Measurements from ENCODE around the gene SLC33A1. TPM values are rescaled to one million over a fixed set of nuclear protein-coding genes. Genes with fewer than 3 reads are reported as not detected.

SLC33A1 gene
- total and polyA plus RNA-seq, 2 of the 13 experiments (the other 11 are each of a cell fraction or from before 2014, with no cell fraction given), result 20.0 to 32.1 TPM

DNA sequence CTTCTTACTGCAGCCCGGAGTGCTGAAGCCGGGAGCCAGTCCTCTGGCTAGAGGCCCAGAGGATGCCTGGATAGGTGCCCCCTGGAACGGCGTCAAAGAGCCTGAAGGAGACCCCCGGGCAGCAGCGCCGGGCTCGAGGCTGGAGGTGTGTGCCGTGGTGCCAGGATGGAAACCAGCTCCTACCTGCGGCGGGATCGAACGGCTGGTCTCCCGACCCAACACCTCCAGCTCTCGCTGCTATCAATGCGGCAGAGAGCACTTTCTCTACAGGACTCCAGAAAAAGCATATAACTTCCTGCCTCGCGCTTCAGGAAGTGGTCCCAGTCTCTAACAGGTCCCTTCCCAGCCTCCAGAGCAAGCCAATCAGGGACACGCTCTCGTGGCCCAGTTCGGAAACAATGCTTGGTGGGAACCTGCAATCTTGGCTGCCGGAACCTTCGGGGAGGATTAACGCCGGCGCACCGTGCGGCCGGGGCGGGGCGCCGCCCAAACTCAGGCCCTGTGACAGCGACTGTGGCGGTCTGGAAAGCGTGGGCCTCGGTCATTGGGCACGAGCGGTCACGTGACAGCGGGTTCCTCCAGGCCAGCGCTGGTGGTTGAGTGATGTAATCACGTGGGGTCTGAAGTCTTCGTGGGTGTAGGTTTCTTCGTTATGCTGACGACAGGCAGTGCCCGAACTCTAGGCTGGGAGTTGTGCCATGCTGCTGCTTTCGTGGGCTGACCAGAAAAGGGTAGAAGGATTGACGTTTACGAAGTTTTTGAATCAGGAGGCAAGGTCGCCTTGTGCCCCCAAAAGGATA is at the start of gene SLC33A1 (continued):
- TF ChIP-seq TERF1 (CRISPR knock-in tag; IDR thresholded peaks at IDR 0.05) (no peak; the same call in 1 of the 2 replicates), ZNF441 (CRISPR knock-in tag; IDR thresholded peaks at IDR 0.05; ENCODE audit: borderline replicate concordance) (peak; percentile 71; the same call in 1 of the 2 replicates), SOX13 (IDR thresholded peaks at IDR 0.05) (no peak), SOX13 (CRISPR knock-in tag; conservative IDR thresholded peaks at IDR 0.05 in 1 of 2, IDR thresholded peaks at IDR 0.05 in 1 of 2) (peak in 1 of 2 experiments; percentile 84; a peak in 2 of 4 replicates), FOXA3 (CRISPR knock-in tag; IDR thresholded peaks at IDR 0.05) (peak; percentile 85), ETV5 (CRISPR knock-in tag; IDR thresholded peaks at IDR 0.05; ENCODE audit: borderline replicate concordance) (peak; percentile 92), ZKSCAN5 (CRISPR knock-in tag; IDR thresholded peaks at IDR 0.05) (no peak), ZNF614 (CRISPR knock-in tag; IDR thresholded peaks at IDR 0.05; ENCODE audit: borderline replicate concordance) (peak; percentile 95), ARNTL (CRISPR knock-in tag; IDR thresholded peaks at IDR 0.05) (peak; percentile 93), BATF2 (CRISPR knock-in tag; IDR thresholded peaks at IDR 0.05) (no peak), JUN (CRISPR knock-in tag; IDR thresholded peaks at IDR 0.05) (peak; percentile 93), ZNF772 (CRISPR knock-in tag; IDR thresholded peaks at IDR 0.05) (peak; percentile 58; the same call in 1 of the 2 replicates), TBL1XR1 (IDR thresholded peaks at IDR 0.05; ENCODE audit: borderline replicate concordance, low read length, partially characterized antibody) (peak; percentile 81), CCAR2 (optimal IDR thresholded peaks at IDR 0.05; ENCODE audit: low read depth, low read length) (peak; percentile 96), MIER3 (CRISPR knock-in tag; IDR thresholded peaks at IDR 0.05; ENCODE audit: borderline replicate concordance) (peak; percentile 97), ZC3H13 (CRISPR knock-in tag; IDR thresholded peaks at IDR 0.05) (no peak; the same call in 1 of the 2 replicates), TCF7L2 (IDR thresholded peaks at IDR 0.05; ENCODE audit: low read depth, low read length) (no peak), ZNF256 (CRISPR knock-in tag; conservative IDR thresholded peaks at IDR 0.05) (no peak; the same call in 1 of the 2 replicates), LBX2 (CRISPR knock-in tag; IDR thresholded peaks at IDR 0.05; ENCODE audit: borderline replicate concordance) (peak; percentile 84; the same call in 1 of the 2 replicates), KDM2A (CRISPR knock-in tag; IDR thresholded peaks at IDR 0.05; ENCODE audit: borderline replicate concordance, low read depth) (peak; percentile 95)
- TF ChIP-seq, protein P1, sequence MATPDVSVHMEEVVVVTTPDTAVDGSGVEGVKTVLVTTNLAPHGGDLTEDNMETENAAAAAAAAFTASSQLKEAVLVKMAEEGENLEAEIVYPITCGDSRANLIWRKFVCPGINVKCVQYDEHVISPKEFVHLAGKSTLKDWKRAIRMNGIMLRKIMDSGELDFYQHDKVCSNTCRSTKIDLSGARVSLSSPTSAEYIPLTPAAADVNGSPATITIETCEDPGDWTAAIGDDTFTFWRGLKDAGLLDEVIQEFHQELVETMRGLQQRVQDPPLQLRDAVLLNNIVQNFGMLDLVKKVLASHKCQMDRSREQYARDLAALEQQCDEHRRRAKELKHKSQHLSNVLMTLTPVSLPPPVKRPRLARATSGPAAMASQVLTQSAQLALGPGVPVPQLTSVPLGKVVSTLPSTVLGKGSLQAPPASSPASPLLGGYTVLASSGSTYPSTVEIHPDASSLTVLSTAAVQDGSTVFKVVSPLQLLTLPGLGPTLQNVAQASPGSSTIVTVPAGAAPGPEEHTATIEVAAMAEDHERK (CRISPR knock-in tag; IDR thresholded peaks at IDR 0.05; ENCODE audit: low read depth), result peak; percentile 76
